NT2/D1 (cell line): ENCODE data around the gene ZNF649.

Source experiments
- SUZ12 ChIP-seq: IDR thresholded peaks from 2 replicates; pipeline ENCODE4 v1.6.1; 2011; ENCODE audit not compliant: insufficient read length, insufficient read depth; ENCODE audit errors: extremely low read depth
- YY1 ChIP-seq: IDR thresholded peaks from 2 replicates; pipeline ENCODE4 v1.6.1; 2011; ENCODE audit not compliant: insufficient read length, insufficient read depth

DNA sequence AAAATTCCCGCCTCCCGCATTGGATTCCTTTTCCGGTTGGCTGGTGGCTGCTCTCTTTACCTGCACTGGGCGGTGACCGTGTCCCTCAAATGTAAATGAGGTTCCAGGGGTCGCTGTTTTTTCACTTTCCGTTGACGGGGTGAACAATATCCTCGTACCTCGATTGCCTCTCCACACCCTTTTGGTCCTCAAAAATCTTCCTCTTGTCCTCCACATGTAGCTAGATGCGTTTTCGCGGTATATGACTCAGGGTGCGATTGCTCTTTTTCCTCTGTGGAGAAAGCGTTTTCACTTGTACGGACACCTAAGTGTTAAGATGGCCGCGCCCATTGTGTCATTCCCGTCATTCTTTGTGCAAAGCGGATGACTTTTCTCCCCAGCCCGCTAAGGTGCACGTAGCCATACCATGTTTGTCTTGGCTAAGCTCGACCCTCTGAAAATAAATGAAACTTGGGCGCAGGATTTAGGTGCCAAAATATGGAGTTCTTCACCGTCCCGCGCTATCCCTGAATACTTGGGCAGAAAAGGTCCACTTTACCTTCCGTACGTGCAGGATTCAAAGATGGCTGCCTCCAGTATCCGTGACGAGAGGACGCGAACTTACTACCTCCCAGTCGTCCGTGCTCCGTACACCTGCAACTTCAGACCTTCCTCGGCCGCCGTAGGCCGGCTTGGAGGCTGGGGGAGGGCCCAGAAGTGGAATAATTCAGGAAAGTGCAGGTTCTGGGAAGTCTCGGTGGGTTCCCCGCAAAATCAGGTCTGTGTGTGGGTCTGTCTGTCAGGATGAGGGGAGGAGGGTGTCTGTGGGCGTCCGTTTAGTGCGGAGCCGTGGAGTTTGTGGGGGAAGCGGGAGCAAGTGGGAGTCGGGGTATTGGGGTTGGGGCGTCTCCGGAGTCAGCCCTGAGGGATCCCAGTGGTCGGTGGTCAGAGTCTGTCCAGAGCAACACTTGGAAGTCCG is 22.2 kb upstream of the ZNF649 start, which contains the start of gene ZNF613:
- TF ChIP-seq SUZ12 (no peak), YY1 (peak; percentile 93)
